ENCODE results near the gene NUP133.

- no peak for TF ChIP-seq CTCF (IDR thresholded peaks at IDR 0.05)
- TF ChIP-seq POLR2AphosphoS5 (IDR thresholded peaks at IDR 0.05), result no peak
- TF ChIP-seq POLR2A (IDR thresholded peaks at IDR 0.05), result no peak
- TF ChIP-seq EP300 (IDR thresholded peaks at IDR 0.05), result no peak
Measured at GRCh38 chr1:229495782-229496181, 12.4 kb downstream of the NUP133 start.
